Stomach (tissue), 4 donors: ENCODE measurements around the gene TM6SF1.
"Not testable (repeated sequence)": the region's sequence is repeated elsewhere in the genome, so short reads cannot be mapped to it uniquely, and the experiment has no call there.

Source experiments
- CTCF ChIP-seq, 7 experiments: fragments of 450-650 bp in 4 of 7; fragments of 200-600 bp in 3 of 7; sonication (generic) in 3 of 7; IDR thresholded peaks; one replicate each; pipeline ENCODE4 v1.5.1; 2016 to 2019; ENCODE audit warnings: antibody characterized with exemption in 7 of 7, control low read depth in 2 of 7, mild to moderate bottlenecking in 1 of 7
- POLR2A ChIP-seq, 4 donors: fragments of 450-650 bp; IDR thresholded peaks; one replicate each; pipeline ENCODE4 v1.6.1; 2016; ENCODE audit warnings: antibody characterized with exemption in 4 of 4, control low read depth in 2 of 4, mild to moderate bottlenecking in 1 of 4, moderate library complexity in 1 of 4
- POLR2AphosphoS5 ChIP-seq, 3 donors: sonication (generic); formaldehyde crosslinking; IDR thresholded peaks; one replicate each; pipeline ENCODE4 v1.6.1; 2016; ENCODE audit warnings: antibody characterized with exemption in 3 of 3

- TF ChIP-seq POLR2AphosphoS5, CTCF, POLR2A (IDR thresholded peaks at IDR 0.05): not testable (repeated sequence)
These were observed 22.0 kb upstream of the TM6SF1 start for GRCh38 chr15:83085461-83085860.
